ENCODE data around the gene CLEC4G. TPM values are rescaled to one million over a fixed set of nuclear protein-coding genes. Genes with fewer than 3 reads are reported as not detected.

Gene CLEC4G
- polyA plus RNA-seq, 1 experiment: not detected

DNA sequence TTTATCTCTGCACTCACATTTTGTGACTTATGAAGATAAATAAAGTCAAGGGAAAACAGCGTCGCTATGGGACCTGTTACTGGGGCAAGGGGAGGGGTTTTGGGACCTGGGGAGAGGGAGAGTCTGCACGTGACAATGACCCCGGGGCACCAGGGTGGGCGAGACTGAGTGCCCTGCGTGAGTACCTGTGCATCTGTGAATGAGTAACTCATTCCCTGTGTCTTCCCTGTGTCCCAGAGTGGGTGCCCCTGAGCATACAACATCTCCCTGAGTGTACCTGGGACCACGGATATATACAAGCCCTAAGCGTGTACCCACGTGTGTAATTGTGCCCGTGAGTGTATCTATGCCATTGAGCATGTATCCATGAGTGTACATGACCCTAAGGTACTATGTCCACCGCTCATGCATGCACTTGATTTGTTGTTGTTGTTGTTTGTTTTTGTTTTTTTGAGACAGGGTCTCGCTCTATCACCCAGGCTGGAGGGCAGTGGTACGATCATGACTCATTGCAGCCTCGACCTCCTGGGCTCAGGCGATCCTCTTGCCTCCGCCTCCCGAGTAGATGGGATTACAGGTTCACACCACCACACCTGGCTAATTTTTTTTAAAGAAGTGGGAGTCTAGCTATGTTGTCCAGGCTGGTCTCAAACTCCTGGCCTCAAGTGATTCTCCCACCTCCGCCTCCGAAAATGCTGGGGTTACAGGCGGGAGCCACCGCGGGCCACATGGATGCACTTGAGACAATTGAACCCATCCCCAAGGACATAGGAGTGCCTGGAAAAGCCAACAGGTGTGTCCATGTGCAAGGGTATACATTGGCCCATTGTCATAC, 51.9 kb downstream of the CLEC4G start:
- CTCF ChIA-PET: interaction anchor here (0.6 to 2.2 kb wide), 13 partner anchors 8 to 951 kb away, joined by 3 to 80 read pairs (median 6); partner anchors contain the start of genes PET100, RETN and XAB2
- Histone ChIP-seq H3K27ac (ENCODE audit: low read depth, low read length) (no peak overlapping the region), H3K27me3 (ENCODE audit: control insufficient read depth, insufficient read depth, low read length) (peaks cover 3% of the 10 kb centered on the region), H3K9me3 (ENCODE audit: control insufficient read depth, insufficient read depth, low read length) (no peaks in the 10 kb centered on the region; the same call in 1 of the 2 replicates), H3K4me3 (ENCODE audit: low read depth, low read length) (peak overlapping the region; percentile 53)
- no peak for DNase-seq (ENCODE audit: low read depth, low spot score)
- POLR2A ChIA-PET: interaction anchor here (0.8 to 0.9 kb wide), 2 partner anchors 30 to 51 kb away, joined by 3 to 11 read pairs; partner anchors contain the start of genes PET100 and XAB2
- TF ChIP-seq, protein P1, sequence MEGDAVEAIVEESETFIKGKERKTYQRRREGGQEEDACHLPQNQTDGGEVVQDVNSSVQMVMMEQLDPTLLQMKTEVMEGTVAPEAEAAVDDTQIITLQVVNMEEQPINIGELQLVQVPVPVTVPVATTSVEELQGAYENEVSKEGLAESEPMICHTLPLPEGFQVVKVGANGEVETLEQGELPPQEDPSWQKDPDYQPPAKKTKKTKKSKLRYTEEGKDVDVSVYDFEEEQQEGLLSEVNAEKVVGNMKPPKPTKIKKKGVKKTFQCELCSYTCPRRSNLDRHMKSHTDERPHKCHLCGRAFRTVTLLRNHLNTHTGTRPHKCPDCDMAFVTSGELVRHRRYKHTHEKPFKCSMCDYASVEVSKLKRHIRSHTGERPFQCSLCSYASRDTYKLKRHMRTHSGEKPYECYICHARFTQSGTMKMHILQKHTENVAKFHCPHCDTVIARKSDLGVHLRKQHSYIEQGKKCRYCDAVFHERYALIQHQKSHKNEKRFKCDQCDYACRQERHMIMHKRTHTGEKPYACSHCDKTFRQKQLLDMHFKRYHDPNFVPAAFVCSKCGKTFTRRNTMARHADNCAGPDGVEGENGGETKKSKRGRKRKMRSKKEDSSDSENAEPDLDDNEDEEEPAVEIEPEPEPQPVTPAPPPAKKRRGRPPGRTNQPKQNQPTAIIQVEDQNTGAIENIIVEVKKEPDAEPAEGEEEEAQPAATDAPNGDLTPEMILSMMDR (IDR thresholded peaks at IDR 0.05; ENCODE audit: low read depth, low read length): no peak

DNA sequence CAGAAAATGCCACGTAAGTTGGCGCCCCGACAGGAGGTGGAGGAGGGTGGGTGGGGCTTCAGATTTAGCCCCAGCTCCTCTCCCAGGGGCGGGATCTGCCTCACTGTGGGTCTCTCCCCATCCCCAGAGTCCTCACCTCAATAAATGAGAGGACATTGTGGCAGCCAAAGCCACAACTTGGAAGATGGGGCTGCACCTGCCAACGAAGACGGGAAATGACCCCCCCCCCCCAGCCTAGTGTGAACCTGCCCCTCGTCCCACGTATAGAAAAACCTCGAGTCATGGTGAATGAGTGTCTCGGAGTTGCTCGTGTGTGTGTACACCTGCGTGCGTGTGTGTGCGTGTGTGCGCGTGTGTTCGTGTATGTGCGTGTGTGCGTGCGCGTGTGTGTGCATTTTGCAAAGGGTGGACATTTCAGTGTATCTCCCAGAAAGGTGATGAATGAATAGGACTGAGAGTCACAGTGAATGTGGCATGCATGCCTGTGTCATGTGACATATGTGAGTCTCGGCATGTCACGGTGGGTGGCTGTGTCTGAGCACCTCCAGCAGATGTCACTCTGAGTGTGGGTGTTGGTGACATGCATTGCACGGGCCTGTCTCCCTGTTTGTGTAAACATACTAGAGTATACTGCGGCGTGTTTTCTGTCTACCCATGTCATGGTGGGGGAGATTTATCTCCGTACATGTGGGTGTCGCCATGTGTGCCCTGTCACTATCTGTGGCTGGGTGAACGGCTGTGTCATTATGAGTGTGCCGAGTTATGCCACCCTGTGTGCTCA, 52.7 kb downstream of the CLEC4G start:
- peaks cover 2% of the 10 kb centered on the region; the same call in 1 of the 2 replicates for H3K9me3 ChIP-seq (ENCODE audit: control insufficient read depth, insufficient read depth, low read length)
- POLR2A ChIA-PET: no interaction called here
- DNase-seq (ENCODE audit: low read depth, low spot score): no peak
- H3K4me3 ChIP-seq (ENCODE audit: low read depth, low read length): no peak overlapping the region
- H3K27ac ChIP-seq (ENCODE audit: low read depth, low read length): no peak overlapping the region
- H3K27me3 ChIP-seq (ENCODE audit: control insufficient read depth, insufficient read depth, low read length): peaks cover 3% of the 10 kb centered on the region
- CTCF ChIA-PET: interaction anchor here (2.1 to 4.8 kb wide), 3 partner anchors 27 to 325 kb away, joined by 5 to 18 read pairs (median 16); no protein-coding TSS in a partner anchor
- TF ChIP-seq, protein P1 (IDR thresholded peaks at IDR 0.05; ENCODE audit: low read depth, low read length): no peak

Other genes starting within 250 kb of the CLEC4G start
- gene PEX11G, start 243.1 kb downstream of the CLEC4G start, polyA plus RNA-seq (2011; rRNA removed): 0.60 and 1.2 TPM in 2 replicates
- 20.7 and 29.5 TPM in 2 replicates for gene ZNF358, start 216.0 kb downstream of the CLEC4G start, polyA plus RNA-seq (2011; rRNA removed)
- 12.8 and 16.0 TPM in 2 replicates for gene MCOLN1, start 209.5 kb downstream of the CLEC4G start, polyA plus RNA-seq (2011; rRNA removed)
- gene PNPLA6, start 196.4 kb downstream of the CLEC4G start, polyA plus RNA-seq (2011; rRNA removed): 17.0 and 19.8 TPM in 2 replicates
- gene CAMSAP3, start 136.2 kb downstream of the CLEC4G start, polyA plus RNA-seq (2011; rRNA removed): not detected in 2 replicates
- gene XAB2, start 102.6 kb downstream of the CLEC4G start, polyA plus RNA-seq (2011; rRNA removed): 16.3 and 21.8 TPM in 2 replicates
- 39.7 and 46.7 TPM in 2 replicates for gene PET100, start 102.3 kb downstream of the CLEC4G start, polyA plus RNA-seq (2011; rRNA removed)
- gene PCP2, start 98.4 kb downstream of the CLEC4G start, polyA plus RNA-seq (2011; rRNA removed): not detected in 2 replicates
- gene STXBP2, start 95.0 kb downstream of the CLEC4G start, polyA plus RNA-seq (2011; rRNA removed): 5.0 and 7.1 TPM in 2 replicates
- gene RETN, start 63.1 kb downstream of the CLEC4G start, polyA plus RNA-seq (2011; rRNA removed): not detected in 2 replicates
- not detected in 2 replicates for gene MCEMP1, start 55.0 kb downstream of the CLEC4G start, polyA plus RNA-seq (2011; rRNA removed)
- 42.1 and 69.8 TPM in 2 replicates for gene TRAPPC5, start 51.3 kb downstream of the CLEC4G start, polyA plus RNA-seq (2011; rRNA removed)
- gene FCER2, start 30.0 kb downstream of the CLEC4G start, polyA plus RNA-seq (2011; rRNA removed): not detected in 2 replicates
- not detected in 2 replicates for gene CD209, start 15.4 kb upstream of the CLEC4G start, polyA plus RNA-seq (2011; rRNA removed)
- not detected in 2 replicates for gene CLEC4M, start 31.1 kb upstream of the CLEC4G start, polyA plus RNA-seq (2011; rRNA removed)
- gene EVI5L, start 98.1 kb upstream of the CLEC4G start, polyA plus RNA-seq (2011; rRNA removed): 6.7 and 9.1 TPM in 2 replicates
- not detected in 2 replicates for gene PRR36, start 142.3 kb upstream of the CLEC4G start, polyA plus RNA-seq (2011; rRNA removed)
- 4.1 and 4.7 TPM in 2 replicates for gene LRRC8E, start 156.4 kb upstream of the CLEC4G start, polyA plus RNA-seq (2011; rRNA removed)
- gene MAP2K7, start 171.8 kb upstream of the CLEC4G start, polyA plus RNA-seq (2011; rRNA removed): 5.6 and 6.2 TPM in 2 replicates
- gene TGFBR3L, start 182.7 kb upstream of the CLEC4G start, polyA plus RNA-seq (2011; rRNA removed): 0.88 TPM in 1 of 2 replicates, not detected in the other
- gene SNAPC2, start 188.2 kb upstream of the CLEC4G start, polyA plus RNA-seq (2011; rRNA removed): 12.1 and 17.7 TPM in 2 replicates
- gene CTXN1, start 194.0 kb upstream of the CLEC4G start, polyA plus RNA-seq (2011; rRNA removed): 0.95 and 2.2 TPM in 2 replicates
- 42.0 and 43.3 TPM in 2 replicates for gene TIMM44, start 211.6 kb upstream of the CLEC4G start, polyA plus RNA-seq (2011; rRNA removed)

Data from AG04450 (cell line).